Hematopoietic multipotent progenitor cell treated with erythropoietin and hydrocortisone succinate and interleukin-3 and kit ligand, for 8 days (in vitro differentiated cells): ENCODE data around the gene BPGM.

ENCODE experiments used
- DNase-seq: peaks from one replicate; pipeline ENCODE4 v3.0.0-alpha.2; 2015

The BPGM gene

DNA sequence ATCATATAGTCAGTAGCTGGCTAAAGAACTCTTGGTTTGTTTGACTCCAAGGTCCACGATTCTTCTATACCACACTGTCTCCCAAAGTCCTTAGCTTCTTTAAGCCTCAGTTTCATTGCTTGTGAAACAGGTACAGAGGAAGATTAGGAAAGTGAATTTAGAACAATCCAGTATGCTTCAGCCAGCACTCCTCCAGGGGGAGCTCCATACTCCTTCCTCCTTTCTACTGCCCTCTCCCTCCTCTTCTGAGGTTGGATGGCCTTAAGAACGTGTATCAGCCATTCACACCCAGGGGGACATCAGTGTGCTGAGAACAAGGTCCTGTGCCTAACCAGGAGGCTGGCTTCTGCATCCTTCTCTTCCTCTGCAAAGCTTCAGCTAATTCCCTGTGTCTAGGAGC is 78.0 kb downstream of the BPGM start:
- DNase-seq: peak; percentile 23

DNA sequence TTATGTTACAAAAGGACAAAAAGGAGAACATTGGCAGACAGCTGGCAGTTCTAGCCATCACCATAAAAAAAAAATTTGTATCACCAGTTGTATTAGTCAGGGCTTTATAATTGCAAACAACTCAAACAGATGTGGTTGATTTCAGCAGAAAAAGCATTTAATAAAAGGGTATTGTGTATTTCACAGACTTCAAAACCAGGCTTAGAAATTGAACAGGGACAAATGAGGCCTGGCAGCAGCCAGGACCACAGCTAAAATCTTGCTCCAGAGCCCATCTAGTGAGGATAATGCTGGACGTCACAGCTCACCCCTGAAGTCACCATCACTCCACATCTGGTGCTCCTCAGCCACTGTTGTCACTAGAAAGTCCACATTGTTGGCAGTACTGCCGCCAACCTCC is 79.9 kb downstream of the BPGM start:
- DNase-seq: no peak

DNA sequence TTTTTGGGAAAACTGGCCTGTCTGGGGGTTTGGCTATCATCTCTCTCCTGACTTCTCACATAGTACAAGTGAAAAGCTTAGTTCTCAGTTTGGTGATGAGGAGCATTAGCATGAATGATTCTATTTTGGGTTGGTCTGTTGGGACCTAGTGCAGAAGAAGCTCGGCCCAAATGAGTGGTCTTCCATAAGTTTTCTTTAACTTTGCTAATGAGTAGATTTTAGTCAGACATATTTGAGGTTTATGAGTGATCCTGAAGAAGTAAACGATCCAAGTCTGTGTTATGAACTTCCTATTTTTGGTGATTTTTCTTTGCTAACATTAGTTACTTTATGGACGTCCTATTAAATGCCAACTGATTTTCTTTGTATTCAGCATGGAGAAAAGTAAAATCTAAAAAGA is 81.1 kb downstream of the BPGM start:
- DNase-seq: no peak
